Cardiac fibroblast (primary cell): ENCODE results near the gene DIAPH3.

Experiments
- DNase-seq, 2 donors: peaks; one replicate each; pipeline versions ENCODE4 v3.0.0 to v3.0.0-alpha.2; 2010; ENCODE audit warnings: low read depth in 2 of 2
- H3K4me3 ChIP-seq, 2 donors: replicated peaks in 1 of 2; 1 replicate in 1 of 2; 2 replicates in 1 of 2; pipeline ENCODE4 v1.5.1; 2011; ENCODE audit warnings: low read depth in 2 of 2, low read length in 2 of 2, mild to moderate bottlenecking in 2 of 2, moderate library complexity in 1 of 2
- TF ChIP-seq, protein P1 (sequence below): IDR thresholded peaks from one replicate; pipeline ENCODE4 v1.5.1; 2011; ENCODE audit warnings: low read depth, mild to moderate bottlenecking, low read length, inconsistent platforms

Gene DIAPH3

DNA sequence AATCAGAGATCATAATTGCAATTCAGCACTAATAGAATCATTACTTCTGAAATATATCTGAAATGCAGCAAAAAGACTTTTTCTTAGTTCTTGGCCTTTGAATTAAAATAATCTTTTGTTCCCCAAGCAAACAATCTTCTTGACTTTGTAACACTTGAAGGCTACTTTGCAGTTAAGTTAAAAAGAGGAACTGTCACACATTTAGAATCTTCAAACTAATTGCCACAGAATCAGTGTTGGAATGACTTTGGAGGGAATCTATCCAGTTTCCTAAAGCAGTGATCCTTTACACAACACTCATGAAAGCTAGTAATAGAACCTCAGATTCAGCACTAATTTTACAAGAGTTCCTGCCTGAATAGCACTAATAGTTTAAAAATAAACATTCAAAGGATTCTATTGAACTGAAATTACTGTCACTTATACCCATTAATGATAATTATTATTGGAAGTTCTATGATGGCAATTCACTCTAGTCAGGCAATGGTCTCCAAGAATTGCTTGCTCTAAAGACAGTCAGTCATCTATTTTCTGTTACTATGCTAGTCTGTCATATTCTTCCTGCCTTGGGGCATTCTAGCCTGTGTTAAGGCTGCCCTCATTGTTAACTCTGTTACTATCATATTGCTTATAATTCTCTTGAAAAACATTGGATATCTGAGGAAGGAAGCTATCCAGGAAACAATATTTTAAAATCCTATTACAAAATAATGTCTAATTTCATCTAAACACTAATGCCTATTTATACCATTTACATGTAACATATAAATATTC lies 362.4 kb downstream of the DIAPH3 start:
- TF ChIP-seq, protein P1, sequence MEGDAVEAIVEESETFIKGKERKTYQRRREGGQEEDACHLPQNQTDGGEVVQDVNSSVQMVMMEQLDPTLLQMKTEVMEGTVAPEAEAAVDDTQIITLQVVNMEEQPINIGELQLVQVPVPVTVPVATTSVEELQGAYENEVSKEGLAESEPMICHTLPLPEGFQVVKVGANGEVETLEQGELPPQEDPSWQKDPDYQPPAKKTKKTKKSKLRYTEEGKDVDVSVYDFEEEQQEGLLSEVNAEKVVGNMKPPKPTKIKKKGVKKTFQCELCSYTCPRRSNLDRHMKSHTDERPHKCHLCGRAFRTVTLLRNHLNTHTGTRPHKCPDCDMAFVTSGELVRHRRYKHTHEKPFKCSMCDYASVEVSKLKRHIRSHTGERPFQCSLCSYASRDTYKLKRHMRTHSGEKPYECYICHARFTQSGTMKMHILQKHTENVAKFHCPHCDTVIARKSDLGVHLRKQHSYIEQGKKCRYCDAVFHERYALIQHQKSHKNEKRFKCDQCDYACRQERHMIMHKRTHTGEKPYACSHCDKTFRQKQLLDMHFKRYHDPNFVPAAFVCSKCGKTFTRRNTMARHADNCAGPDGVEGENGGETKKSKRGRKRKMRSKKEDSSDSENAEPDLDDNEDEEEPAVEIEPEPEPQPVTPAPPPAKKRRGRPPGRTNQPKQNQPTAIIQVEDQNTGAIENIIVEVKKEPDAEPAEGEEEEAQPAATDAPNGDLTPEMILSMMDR: no peak

DNA sequence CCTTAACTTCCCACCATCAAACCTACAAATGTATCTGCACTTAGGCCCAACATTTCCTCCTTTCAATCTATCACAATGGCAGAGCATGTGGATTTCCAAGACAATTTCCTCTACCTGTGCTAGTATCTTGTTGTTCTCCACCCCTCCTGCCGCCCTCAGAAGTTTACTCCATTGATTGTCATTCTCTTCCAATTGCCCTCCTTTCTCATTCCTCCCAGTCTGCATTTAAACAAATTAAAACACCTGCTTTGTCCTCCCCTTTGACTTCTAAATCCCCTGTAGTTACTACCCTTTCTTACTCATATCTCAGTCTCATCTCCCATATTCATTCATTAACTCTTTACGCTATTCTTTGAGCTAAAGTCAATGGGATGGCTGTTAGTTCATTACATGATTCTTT lies 370.6 kb downstream of the DIAPH3 start:
- no peak overlapping the region for H3K4me3 ChIP-seq
- DNase-seq: no peak
- TF ChIP-seq, protein P1: no peak

More for the DNA sequence above, 362.4 kb downstream of the DIAPH3 start:
- DNase-seq: no peak
- no peak overlapping the region for H3K4me3 ChIP-seq

DNA sequence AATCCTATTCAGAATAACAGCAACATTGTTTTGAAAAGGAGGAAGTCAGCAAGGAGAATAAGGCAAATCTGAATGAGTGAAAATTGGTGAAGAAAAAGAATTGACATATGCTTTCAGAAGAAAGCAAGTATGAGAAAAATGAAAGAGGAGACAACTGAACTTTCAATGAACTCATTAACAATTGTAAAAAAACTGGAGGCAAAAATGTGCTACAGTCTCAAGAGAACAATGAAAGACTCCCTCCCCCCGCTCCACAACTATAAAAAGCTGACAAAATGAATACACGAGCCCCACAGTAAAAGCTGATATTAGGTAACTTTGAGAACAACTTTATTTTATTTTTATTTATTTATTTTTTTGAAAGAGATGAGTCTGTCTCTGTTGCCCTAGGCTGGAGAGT lies 373.1 kb downstream of the DIAPH3 start:
- peak; percentile 12 to 40 for DNase-seq
- TF ChIP-seq, protein P1: no peak
- no peak overlapping the region for H3K4me3 ChIP-seq

DNA sequence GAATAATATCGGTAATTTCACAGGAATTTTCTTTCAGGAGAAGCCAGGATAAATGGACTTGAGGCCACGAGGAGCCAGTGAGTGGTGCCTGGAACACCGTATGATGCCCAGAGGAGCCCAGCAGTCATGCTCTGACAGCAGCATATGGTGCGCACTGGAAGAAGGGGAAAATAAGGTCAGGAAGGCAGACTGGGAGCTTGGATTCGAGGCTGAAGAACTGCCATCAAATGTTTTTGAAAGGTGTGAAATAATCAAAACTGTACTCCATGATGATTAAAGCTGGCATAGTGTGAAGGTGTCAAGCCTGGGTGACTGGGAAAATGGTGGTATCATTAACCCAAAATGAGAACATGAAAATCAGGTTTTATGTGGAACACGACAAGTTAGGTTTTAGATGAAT lies 374.2 kb downstream of the DIAPH3 start:
- H3K4me3 ChIP-seq: no peak overlapping the region
- DNase-seq: no peak
- TF ChIP-seq, protein P1: no peak

DNA sequence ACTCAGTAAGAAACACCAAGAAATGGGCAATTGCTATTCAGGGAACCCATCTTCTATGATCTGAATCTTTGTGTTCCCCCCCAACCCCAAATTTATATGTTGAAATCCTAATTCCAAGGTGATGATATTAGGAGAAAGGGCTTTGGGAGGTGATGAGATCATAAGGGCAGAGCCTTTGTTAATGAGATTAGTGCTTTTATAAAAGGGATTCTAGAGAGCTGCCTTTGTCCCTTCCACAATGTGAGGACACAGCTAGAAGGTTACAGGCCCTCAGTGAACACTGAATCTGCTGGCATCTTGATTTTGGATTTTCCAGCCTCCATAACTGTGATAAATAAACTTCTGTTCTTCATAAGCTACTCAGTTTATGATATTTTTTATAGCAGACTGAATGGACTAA lies 376.0 kb downstream of the DIAPH3 start:
- DNase-seq: no peak
- TF ChIP-seq, protein P1: no peak
- no peak overlapping the region for H3K4me3 ChIP-seq

DNA sequence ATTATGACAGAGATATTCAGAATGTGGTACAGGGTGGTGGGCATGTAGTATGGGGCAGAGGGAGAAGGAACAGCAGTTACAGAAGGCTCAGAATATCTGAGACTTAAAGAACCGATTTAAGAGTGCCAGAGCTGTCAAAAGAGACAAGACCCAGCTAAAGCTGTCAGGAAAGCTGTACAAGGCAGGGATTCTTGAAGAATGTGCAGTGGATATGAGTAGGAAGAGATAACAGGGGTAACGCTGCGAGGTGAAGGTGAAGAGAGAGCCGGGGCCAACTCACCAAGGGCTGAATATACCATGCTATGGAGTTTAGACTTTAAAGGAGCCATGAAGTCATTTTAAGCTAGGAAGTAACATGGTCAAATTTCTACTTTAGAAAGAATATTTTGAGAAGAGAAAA lies 381.0 kb downstream of the DIAPH3 start:
- H3K4me3 ChIP-seq: no peak overlapping the region
- TF ChIP-seq, protein P1: no peak
- DNase-seq: peak in 1 of 2 donors; percentile 13
